GM20431 (cell line): Measurements from ENCODE around the gene STEAP4.
"Not testable (repeated sequence)": the region's sequence is repeated elsewhere in the genome, so short reads cannot be mapped to it uniquely, and the experiment has no call there.

Experiments
- in situ Hi-C: fragments of 300-500 bp; cut with MseI, MboI; formaldehyde crosslinking; loops from one replicate; pipeline ENCODE4 v1.15.0; 2020; ENCODE audit warnings: low sequenced_read_pairs; ENCODE audit not compliant: unreplicated experiment

The STEAP4 gene

GRCh38 chr7:88276605-88277153, 30.0 kb downstream of the STEAP4 start:
- in situ Hi-C loops = no loop called here

- in situ Hi-C loops = not testable (repeated sequence)
Observed at GRCh38 chr7:88274856-88275255, 31.8 kb downstream of the STEAP4 start.

- in situ Hi-C loops = no loop called here
Observed at GRCh38 chr7:88269586-88269985, 37.1 kb downstream of the STEAP4 start.

- in situ Hi-C loops = no loop called here
Observed at GRCh38 chr7:88268858-88269257, 37.8 kb downstream of the STEAP4 start.

GRCh38 chr7:88268051-88268450, 38.6 kb downstream of the STEAP4 start:
- in situ Hi-C loops = no loop called here

GRCh38 chr7:88267421-88267820, 39.3 kb downstream of the STEAP4 start:
- in situ Hi-C loops = no loop called here

GRCh38 chr7:88264987-88265386, 41.7 kb downstream of the STEAP4 start:
- in situ Hi-C loops = not testable (repeated sequence)

GRCh38 chr7:88262562-88262961, 44.1 kb downstream of the STEAP4 start:
- in situ Hi-C loops = no loop called here

GRCh38 chr7:88260719-88261118, 46.0 kb downstream of the STEAP4 start:
- in situ Hi-C loops = no loop called here

- in situ Hi-C loops = no loop called here
Observed at GRCh38 chr7:88259656-88260380, 46.9 kb downstream of the STEAP4 start.

GRCh38 chr7:88258296-88258695, 48.4 kb downstream of the STEAP4 start:
- in situ Hi-C loops = not testable (repeated sequence)

GRCh38 chr7:88256906-88257305, 49.8 kb downstream of the STEAP4 start:
- in situ Hi-C loops = no loop called here

- in situ Hi-C loops = no loop called here
Observed at GRCh38 chr7:88254721-88255424, 51.8 kb downstream of the STEAP4 start.

GRCh38 chr7:88253640-88254039, 53.1 kb downstream of the STEAP4 start:
- in situ Hi-C loops = no loop called here

- in situ Hi-C loops = no loop called here
Observed at GRCh38 chr7:88244258-88244657, 62.4 kb downstream of the STEAP4 start.

GRCh38 chr7:88243345-88243909, 63.3 kb downstream of the STEAP4 start:
- in situ Hi-C loops = no loop called here

- in situ Hi-C loops = no loop called here
Observed at GRCh38 chr7:88239852-88240251, 66.8 kb downstream of the STEAP4 start.

- in situ Hi-C loops = no loop called here
Observed at GRCh38 chr7:88233828-88234227, 72.9 kb downstream of the STEAP4 start.

GRCh38 chr7:88230646-88231045, 76.0 kb downstream of the STEAP4 start:
- in situ Hi-C loops = no loop called here

GRCh38 chr7:88229302-88229995, 77.2 kb downstream of the STEAP4 start:
- in situ Hi-C loops = no loop called here
